Dendritic cell treated with granulocyte-macrophage colony-stimulating factor and Interleukin-4, amounts not matched to agents 40 ng/mL and 50 ng/mL, for 4 days (primary cell): ENCODE measurements around the gene WSB2.
"Not testable (repeated sequence)": the region's sequence is repeated elsewhere in the genome, so short reads cannot be mapped to it uniquely, and the experiment has no call there.

ENCODE experiments used
- H3K27ac Mint-ChIP-seq: one replicate; pipeline ENCODE4 v1.8.0; 2022; ENCODE audit warnings: mild to moderate bottlenecking, mixed read lengths
- H3K27me3 Mint-ChIP-seq: one replicate; pipeline ENCODE4 v1.8.0; 2022; ENCODE audit warnings: mild to moderate bottlenecking, mixed read lengths
- H3K36me3 Mint-ChIP-seq: one replicate; pipeline ENCODE4 v1.8.0; 2022; ENCODE audit warnings: low read depth, mixed read lengths
- H3K4me1 Mint-ChIP-seq: one replicate; pipeline ENCODE4 v1.8.0; 2022; ENCODE audit warnings: low read depth, mixed read lengths
- H3K4me3 Mint-ChIP-seq: one replicate; pipeline ENCODE4 v1.8.0; 2022; ENCODE audit warnings: mild to moderate bottlenecking, moderate library complexity, mixed read lengths
- H3K9me3 Mint-ChIP-seq: one replicate; pipeline ENCODE4 v1.8.0; 2022; ENCODE audit warnings: mixed read lengths
- intact Hi-C: fragments of 100-400 bp; cut with micrococcal nuclease; formaldehyde crosslinking; loops from one replicate; pipeline ENCODE4 v1.15.0; 2022

Gene WSB2

DNA sequence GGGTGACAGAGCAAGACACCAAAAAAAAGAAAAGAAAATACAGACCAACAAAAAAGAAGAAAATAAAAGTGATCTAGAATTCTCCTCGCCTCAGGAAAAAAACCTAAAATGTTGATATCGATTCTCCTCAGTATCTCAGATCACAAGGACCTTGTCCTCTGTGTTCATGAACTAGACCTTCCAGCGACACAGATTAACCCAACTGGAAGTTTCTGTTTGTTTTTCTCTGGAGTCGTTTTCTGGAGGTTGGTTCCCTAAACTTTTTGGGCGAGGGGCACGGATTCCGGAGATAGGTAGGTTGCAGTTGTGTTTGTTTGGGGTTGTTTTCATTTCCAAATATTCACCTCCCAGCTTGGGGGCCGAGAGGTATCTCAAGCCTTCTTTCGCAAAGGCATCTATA lies 45.0 kb downstream of the WSB2 start:
- intact Hi-C loops, result loop anchor here (1.0 to 5.0 kb wide), 2 partner anchors 45 to 121 kb away; partner anchors contain the start of genes PEBP1 and WSB2
- Mint-ChIP-seq H3K4me1 (peaks cover 12% of the 10 kb centered on the region), H3K27ac (peak overlapping the region; percentile 85), H3K4me3 (peak overlapping the region; percentile 92), H3K27me3 (peaks cover 10% of the 10 kb centered on the region), H3K36me3 (peaks cover 20% of the 10 kb centered on the region), H3K9me3 (no peaks in the 10 kb centered on the region)

DNA sequence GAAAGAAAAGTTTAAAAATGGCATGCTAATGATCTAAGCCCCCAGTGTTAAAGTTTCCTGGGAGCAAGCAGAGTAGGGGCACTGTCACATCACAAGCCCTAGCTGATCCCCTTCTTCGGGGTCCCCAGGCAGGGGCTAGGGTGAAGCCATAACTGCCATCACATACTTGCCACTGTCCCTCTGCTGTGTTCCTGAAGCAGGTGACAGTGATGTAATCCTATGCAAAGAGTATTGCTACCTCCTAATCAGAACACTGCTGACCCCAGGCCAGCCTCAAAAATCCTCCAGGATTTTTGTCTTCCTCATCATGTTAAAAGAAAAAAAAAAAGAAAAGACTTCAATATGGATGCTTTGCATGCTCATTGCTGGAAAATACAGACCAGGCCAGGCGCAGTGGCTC lies 45.7 kb downstream of the WSB2 start:
- intact Hi-C loops, result loop anchor here (5.0 kb wide), 1 partner anchor 122 kb away; the partner anchor contains the start of gene PEBP1
- no peak overlapping the region for H3K27ac Mint-ChIP-seq

GRCh38 chr12:118013283-118013682 lies 47.7 kb downstream of the WSB2 start:
- H3K27me3 Mint-ChIP-seq, result peaks cover 10% of the 10 kb centered on the region
- peaks cover 12% of the 10 kb centered on the region for H3K4me1 Mint-ChIP-seq
- H3K9me3 Mint-ChIP-seq, result no peaks in the 10 kb centered on the region
- H3K36me3 Mint-ChIP-seq, result no peaks in the 10 kb centered on the region
- intact Hi-C loops, result no loop called here
- no peak overlapping the region for H3K27ac Mint-ChIP-seq
- no peak overlapping the region for H3K4me3 Mint-ChIP-seq

More for the DNA sequence above, 45.7 kb downstream of the WSB2 start:
- H3K9me3 Mint-ChIP-seq, result no peaks in the 10 kb centered on the region
- H3K27me3 Mint-ChIP-seq, result peaks cover 10% of the 10 kb centered on the region
- peaks cover 14% of the 10 kb centered on the region for H3K36me3 Mint-ChIP-seq
- H3K4me1 Mint-ChIP-seq, result peaks cover 12% of the 10 kb centered on the region
- no peak overlapping the region for H3K4me3 Mint-ChIP-seq

DNA sequence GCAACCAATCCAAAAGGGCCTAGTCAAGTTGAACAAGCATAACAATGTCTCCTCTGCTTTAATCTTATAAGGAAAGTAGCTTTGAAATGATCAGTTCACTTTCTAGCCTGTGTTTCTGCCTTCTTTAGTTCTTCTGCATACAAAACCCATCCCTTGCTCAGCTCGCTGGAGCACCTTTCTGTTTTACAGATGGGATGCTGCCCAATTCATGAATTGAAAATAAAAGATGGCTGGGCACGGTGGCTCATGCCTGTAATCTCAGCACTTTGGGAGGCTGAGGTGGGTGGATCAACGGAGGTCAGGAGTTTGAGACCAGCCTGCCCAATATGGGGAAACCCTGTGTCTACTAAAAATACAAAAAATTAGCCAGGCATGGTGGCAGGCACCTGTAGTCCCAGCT lies 49.0 kb downstream of the WSB2 start:
- no peaks in the 10 kb centered on the region for H3K36me3 Mint-ChIP-seq
- no peak overlapping the region for H3K4me3 Mint-ChIP-seq
- no peaks in the 10 kb centered on the region for H3K9me3 Mint-ChIP-seq
- no peak overlapping the region for H3K27ac Mint-ChIP-seq
- intact Hi-C loops, result no loop called here
- peaks cover 14% of the 10 kb centered on the region for H3K27me3 Mint-ChIP-seq
- peaks cover 2% of the 10 kb centered on the region for H3K4me1 Mint-ChIP-seq

DNA sequence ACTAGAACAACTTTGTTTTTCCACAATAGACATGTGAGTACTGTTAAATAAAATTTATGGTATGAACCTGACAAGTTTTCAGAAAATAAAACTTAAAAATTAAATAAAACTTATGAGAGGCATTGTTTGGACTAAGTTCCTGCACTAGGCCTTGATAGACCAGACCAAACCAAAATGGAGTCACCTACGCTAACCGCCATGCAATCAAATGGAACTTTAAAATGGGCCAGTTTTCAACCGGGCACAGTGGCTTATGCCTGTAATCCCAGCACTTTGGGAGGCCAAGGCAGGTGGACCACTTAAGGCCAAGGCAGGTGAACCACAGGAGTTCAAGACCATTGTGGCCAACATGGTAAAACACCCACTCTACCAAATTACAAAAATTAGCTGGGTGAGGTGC lies 49.6 kb downstream of the WSB2 start:
- intact Hi-C loops, result no loop called here
- Mint-ChIP-seq H3K4me3 (no peak overlapping the region), H3K27ac (no peak overlapping the region), H3K9me3 (no peaks in the 10 kb centered on the region), H3K4me1 (no peaks in the 10 kb centered on the region), H3K36me3 (no peaks in the 10 kb centered on the region), H3K27me3 (peaks cover 14% of the 10 kb centered on the region)

- Mint-ChIP-seq H3K36me3 (no peaks in the 10 kb centered on the region), H3K9me3 (no peaks in the 10 kb centered on the region), H3K27me3 (peaks cover 15% of the 10 kb centered on the region), H3K4me1 (no peaks in the 10 kb centered on the region), H3K4me3 (no peak overlapping the region), H3K27ac (no peak overlapping the region)
- intact Hi-C loops, result no loop called here
Observed at GRCh38 chr12:118010903-118011302, 50.1 kb downstream of the WSB2 start.

- H3K27ac Mint-ChIP-seq, H3K9me3 Mint-ChIP-seq, H3K4me3 Mint-ChIP-seq, H3K4me1 Mint-ChIP-seq, intact Hi-C loops, H3K36me3 Mint-ChIP-seq, H3K27me3 Mint-ChIP-seq: not testable (repeated sequence)
Observed at GRCh38 chr12:117999806-118000205, 61.2 kb downstream of the WSB2 start.

GRCh38 chr12:117998719-117999118 lies 62.3 kb downstream of the WSB2 start:
- H3K36me3 Mint-ChIP-seq, result no peaks in the 10 kb centered on the region
- no peaks in the 10 kb centered on the region for H3K9me3 Mint-ChIP-seq
- no peak overlapping the region for H3K27ac Mint-ChIP-seq
- H3K4me1 Mint-ChIP-seq, result no peaks in the 10 kb centered on the region
- H3K4me3 Mint-ChIP-seq, result no peak overlapping the region
- peaks cover 8% of the 10 kb centered on the region for H3K27me3 Mint-ChIP-seq
- intact Hi-C loops, result no loop called here

GRCh38 chr12:117994551-117995438 lies 66.2 kb downstream of the WSB2 start:
- Mint-ChIP-seq H3K9me3 (no peaks in the 10 kb centered on the region), H3K4me3 (no peak overlapping the region), H3K36me3 (no peaks in the 10 kb centered on the region), H3K4me1 (no peaks in the 10 kb centered on the region), H3K27ac (no peak overlapping the region), H3K27me3 (peaks cover 1% of the 10 kb centered on the region)
- intact Hi-C loops, result no loop called here

- Mint-ChIP-seq H3K9me3 (no peaks in the 10 kb centered on the region), H3K27me3 (peaks cover 4% of the 10 kb centered on the region), H3K4me1 (no peaks in the 10 kb centered on the region), H3K4me3 (no peak overlapping the region), H3K36me3 (no peaks in the 10 kb centered on the region), H3K27ac (no peak overlapping the region)
- intact Hi-C loops, result no loop called here
Observed at GRCh38 chr12:117986705-117987469, 74.1 kb downstream of the WSB2 start.

- H3K4me1 Mint-ChIP-seq, result no peaks in the 10 kb centered on the region
- no peaks in the 10 kb centered on the region for H3K36me3 Mint-ChIP-seq
- H3K4me3 Mint-ChIP-seq, result no peak overlapping the region
- intact Hi-C loops, result no loop called here
- H3K9me3 Mint-ChIP-seq, result no peaks in the 10 kb centered on the region
- H3K27ac Mint-ChIP-seq, result no peak overlapping the region
- peaks cover 6% of the 10 kb centered on the region for H3K27me3 Mint-ChIP-seq
Observed at GRCh38 chr12:117985182-117985581, 75.8 kb downstream of the WSB2 start.
